Fibroblast of pulmonary artery (primary cell): ENCODE results near the gene SERTM1.

Experiments used
- DNase-seq: peaks from one replicate; pipeline ENCODE4 v3.0.0-alpha.2; 2010; ENCODE audit warnings: low read depth
- H3K4me3 ChIP-seq: replicated peaks from 2 replicates; pipeline ENCODE4 v1.5.1; 2011; ENCODE audit warnings: low read depth, mild to moderate bottlenecking, control low read depth, low read length, moderate library complexity
- TF ChIP-seq, protein P1 (sequence below): IDR thresholded peaks from 2 replicates; pipeline ENCODE4 v1.5.1; 2011; ENCODE audit warnings: mild to moderate bottlenecking, control low read depth, low read length, inconsistent platforms; ENCODE audit errors: missing control alignments

The SERTM1 gene

DNA sequence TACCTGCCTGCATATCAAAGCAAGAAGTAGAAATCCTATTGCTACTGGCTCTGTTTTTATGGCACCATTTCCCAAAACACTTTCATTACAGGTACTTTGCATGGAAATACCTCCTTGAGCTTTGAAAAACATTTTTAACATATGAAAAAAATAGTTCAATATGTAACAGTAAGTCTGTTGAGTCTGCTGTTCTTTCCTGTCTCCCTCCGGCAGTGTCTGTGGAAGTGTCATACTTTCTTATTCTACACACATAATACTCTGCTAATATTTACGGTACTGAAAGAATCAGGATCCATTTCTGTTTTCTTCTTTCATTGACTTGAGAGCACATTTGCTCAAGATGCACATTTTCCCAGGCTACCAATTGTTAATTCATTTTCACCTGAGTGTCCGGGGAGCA is 8.2 kb upstream of the SERTM1 start:
- TF ChIP-seq, protein P1, sequence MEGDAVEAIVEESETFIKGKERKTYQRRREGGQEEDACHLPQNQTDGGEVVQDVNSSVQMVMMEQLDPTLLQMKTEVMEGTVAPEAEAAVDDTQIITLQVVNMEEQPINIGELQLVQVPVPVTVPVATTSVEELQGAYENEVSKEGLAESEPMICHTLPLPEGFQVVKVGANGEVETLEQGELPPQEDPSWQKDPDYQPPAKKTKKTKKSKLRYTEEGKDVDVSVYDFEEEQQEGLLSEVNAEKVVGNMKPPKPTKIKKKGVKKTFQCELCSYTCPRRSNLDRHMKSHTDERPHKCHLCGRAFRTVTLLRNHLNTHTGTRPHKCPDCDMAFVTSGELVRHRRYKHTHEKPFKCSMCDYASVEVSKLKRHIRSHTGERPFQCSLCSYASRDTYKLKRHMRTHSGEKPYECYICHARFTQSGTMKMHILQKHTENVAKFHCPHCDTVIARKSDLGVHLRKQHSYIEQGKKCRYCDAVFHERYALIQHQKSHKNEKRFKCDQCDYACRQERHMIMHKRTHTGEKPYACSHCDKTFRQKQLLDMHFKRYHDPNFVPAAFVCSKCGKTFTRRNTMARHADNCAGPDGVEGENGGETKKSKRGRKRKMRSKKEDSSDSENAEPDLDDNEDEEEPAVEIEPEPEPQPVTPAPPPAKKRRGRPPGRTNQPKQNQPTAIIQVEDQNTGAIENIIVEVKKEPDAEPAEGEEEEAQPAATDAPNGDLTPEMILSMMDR = no peak
- no peak for DNase-seq

DNA sequence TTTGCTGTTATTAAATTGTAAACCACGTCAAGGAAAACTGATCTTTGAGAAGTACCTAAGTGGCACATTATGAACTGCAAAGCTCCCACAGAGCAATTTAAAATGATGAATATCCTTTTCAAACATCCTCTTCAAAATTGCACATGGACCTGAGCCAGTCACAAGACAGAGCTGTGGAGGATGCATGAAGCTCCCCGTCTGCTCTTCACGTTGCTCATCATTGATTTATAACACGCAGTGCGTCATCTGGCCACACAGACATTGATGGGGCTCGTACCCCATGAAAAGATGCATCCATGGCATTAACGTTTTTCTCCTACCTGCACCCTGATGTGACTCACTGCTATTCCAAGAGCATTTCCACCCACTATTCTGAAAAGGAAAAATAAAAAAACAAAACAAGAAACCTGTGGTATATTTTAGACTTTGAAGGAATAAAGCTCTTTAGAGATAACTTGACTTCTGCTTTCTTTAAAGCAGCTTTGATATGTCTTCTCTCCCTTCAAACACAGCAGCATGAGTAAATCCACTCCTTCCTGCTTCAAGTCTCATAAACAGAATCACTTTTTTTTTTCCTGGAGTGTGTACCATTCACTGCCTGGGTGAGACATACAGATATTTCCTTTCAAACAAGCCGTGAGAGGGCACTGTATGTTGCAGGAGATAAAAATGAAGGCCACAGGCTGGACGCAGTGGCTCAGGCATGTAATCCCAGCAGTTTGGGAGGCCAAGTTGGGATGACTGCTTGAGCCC is 7.2 kb upstream of the SERTM1 start:
- no peak for DNase-seq

More for the DNA sequence above, 8.2 kb upstream of the SERTM1 start:
- no peak overlapping the region for H3K4me3 ChIP-seq

DNA sequence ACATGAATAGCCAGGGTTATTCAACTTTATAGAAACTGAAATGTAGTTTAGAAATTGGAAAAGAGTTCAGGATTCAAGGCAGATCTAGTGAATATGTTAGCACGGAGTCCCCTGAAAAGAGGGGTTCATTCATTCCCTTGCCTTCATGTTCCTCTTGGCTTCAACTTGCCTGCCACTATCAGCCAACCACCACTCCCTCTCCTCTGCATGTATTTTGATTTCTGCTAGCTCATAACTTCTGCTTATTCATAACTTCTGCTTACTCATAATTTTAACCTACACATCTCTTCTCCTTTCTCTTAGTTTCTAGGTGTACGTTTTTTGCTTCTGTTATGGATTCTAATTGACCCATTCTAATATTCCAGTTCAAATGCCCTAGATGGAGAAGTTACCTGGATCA is 5.5 kb upstream of the SERTM1 start:
- H3K4me3 ChIP-seq = no peak overlapping the region
- DNase-seq = no peak
- TF ChIP-seq, protein P1 = no peak

More for the DNA sequence above, 7.2 kb upstream of the SERTM1 start:
- H3K4me3 ChIP-seq = no peak overlapping the region
- TF ChIP-seq, protein P1 = no peak

DNA sequence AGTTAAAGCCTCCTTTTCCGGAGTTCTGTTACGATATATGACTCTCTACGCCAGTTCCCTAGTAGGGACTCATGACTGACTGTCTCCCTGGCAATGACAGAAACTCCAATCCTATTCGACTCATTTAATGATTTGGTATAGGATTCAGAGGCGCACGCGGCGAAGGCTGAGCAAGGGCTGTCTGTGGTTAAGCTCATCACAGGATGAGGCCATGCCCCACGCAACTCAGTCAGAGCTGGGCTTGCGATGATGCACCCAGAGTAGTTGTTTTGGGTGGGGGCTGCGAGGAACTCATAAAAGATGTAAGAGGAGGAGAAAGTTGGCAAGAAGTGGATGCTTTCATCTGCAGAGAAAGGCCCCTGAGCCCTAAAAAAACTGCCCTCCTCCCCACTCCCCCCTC is 468 bp upstream of the SERTM1 start:
- TF ChIP-seq, protein P1 = no peak

DNA sequence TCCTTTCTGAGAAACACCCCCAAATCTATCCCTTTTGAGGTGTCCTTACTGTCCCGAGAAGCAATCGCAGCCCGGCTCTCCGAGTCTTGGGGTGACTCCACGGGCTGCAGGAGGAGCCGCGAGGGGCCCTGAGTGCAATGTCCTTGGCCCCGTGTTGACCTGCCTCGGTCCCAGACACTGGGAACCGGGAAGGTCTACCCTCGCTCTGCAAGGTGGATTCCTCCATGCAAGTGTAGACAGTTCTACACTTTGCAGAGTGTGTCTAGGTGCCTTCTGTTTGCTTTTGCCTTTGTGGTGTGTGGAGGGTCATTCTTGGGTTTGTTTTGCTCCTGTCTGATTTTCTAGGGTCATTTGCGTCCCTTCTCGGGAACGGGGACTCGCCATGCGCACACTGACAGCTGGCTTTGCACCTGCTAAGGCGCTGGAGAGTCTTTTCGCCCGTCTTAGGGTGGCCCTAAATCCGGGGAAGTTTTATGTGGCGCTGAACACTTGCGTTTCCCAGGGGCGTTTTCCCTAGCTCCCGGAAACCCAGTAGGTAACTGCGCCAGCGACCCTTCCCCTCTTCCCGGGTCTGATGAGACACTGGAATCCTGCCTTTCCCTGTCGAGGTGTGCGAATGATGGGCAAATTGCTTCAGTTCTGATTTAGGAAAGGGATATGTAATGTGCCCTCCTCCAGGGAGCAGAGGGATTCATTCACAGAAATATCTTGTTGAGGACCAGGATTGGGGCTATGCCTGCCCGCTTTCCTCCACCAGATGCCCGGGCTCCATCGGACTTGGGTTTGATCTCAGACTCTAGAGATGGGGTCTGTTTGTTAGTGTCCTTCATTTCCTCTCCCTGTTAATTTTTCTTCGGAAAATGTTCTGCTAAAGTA is 755 bp downstream of the SERTM1 start:
- no peak overlapping the region for H3K4me3 ChIP-seq
- TF ChIP-seq, protein P1 = no peak

More for the DNA sequence above, 468 bp upstream of the SERTM1 start:
- H3K4me3 ChIP-seq = no peak overlapping the region
- DNase-seq = no peak

DNA sequence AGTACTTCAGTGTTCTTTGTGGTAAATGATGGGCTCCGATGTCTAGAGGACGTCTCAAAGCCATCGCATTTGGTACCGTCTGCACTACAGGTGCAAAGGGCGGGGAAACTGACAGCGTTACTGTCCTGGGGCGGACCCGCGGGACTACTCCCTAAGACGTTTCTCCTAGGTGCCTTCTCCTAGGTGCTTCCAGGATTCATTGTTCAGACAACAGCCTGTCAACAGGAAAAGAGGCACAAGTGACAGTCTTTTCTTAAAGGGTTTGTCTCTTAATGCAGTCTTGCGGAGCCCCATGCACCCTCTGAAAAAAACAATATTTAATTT is 1.4 kb downstream of the SERTM1 start:
- TF ChIP-seq, protein P1 = no peak
- DNase-seq = no peak
- H3K4me3 ChIP-seq = no peak overlapping the region

More for the DNA sequence above, 755 bp downstream of the SERTM1 start:
- no peak for DNase-seq
